Muscle layer of colon (tissue), 2 donors: Measurements from ENCODE around the gene HK1.

ENCODE experiments used
- H3K27ac ChIP-seq: one replicate; pipeline ENCODE4 v1.7.0; 2013; ENCODE audit warnings: low read depth, mild to moderate bottlenecking, low read length, moderate library complexity
- H3K27me3 ChIP-seq, 2 donors: one replicate each; pipeline ENCODE4 v1.7.0; 2013; ENCODE audit warnings: low read length in 2 of 2, mild to moderate bottlenecking in 2 of 2; ENCODE audit not compliant: insufficient read depth in 2 of 2, control insufficient read depth in 1 of 2
- H3K36me3 ChIP-seq: one replicate; pipeline ENCODE4 v1.7.0; 2013; ENCODE audit warnings: mild to moderate bottlenecking, low read length; ENCODE audit not compliant: insufficient read depth
- H3K4me1 ChIP-seq: one replicate; pipeline ENCODE4 v1.7.0; 2013; ENCODE audit warnings: mild to moderate bottlenecking, low read length; ENCODE audit not compliant: insufficient read depth
- H3K4me3 ChIP-seq, 2 donors: one replicate each; pipeline ENCODE4 v1.7.0; 2013; ENCODE audit warnings: low read length in 2 of 2, low read depth in 1 of 2, mild to moderate bottlenecking in 1 of 2, moderate library complexity in 1 of 2
- H3K9ac ChIP-seq: one replicate; pipeline ENCODE4 v1.7.0; 2013; ENCODE audit warnings: low read length
- H3K9me3 ChIP-seq: one replicate; pipeline ENCODE4 v1.7.0; 2013; ENCODE audit warnings: mild to moderate bottlenecking, low read length
- donor health status: abdominal sarcoma.
- donor health status: Adenocarcinoma of cecum.

HK1 gene

GRCh38 chr10:69451209-69451783, 173.0 kb downstream of the HK1 start, which contains the start of gene TSPAN15:
TSS of gene TSPAN15 (plus strand) at chr10:69451465. CDS start at chr10:69451595, 130 bp downstream.
- peak within 1 kb of the TSS; percentile 88 for H3K27ac ChIP-seq
- no peaks in the 10 kb centered on the region for H3K9me3 ChIP-seq
- H3K4me3 ChIP-seq: peak within 1 kb of the TSS; percentile 85 to 98
- peaks cover 40% of the 10 kb centered on the region for H3K4me1 ChIP-seq
- H3K27me3 ChIP-seq: no peaks in the 10 kb centered on the region
- H3K9ac ChIP-seq: peak within 1 kb of the TSS; percentile 54
- H3K36me3 ChIP-seq: no peaks in the 10 kb centered on the region
